ENCODE measurements around the gene INKA2.

INKA2 gene

GRCh38 chr1:111732718-111733117 lies 6.5 kb downstream of the INKA2 start:
- no peak for DNase-seq (ENCODE audit: low read depth)

- no peak for DNase-seq (ENCODE audit: low read depth)
Measured at GRCh38 chr1:111731956-111732355, 7.2 kb downstream of the INKA2 start.

- no peak for DNase-seq (ENCODE audit: low read depth)
Measured at GRCh38 chr1:111730706-111731105, 8.5 kb downstream of the INKA2 start.

GRCh38 chr1:111729946-111730681 lies 9.1 kb downstream of the INKA2 start:
- DNase-seq (ENCODE audit: low read depth), result no peak

GRCh38 chr1:111729271-111729921 lies 9.8 kb downstream of the INKA2 start:
- DNase-seq (ENCODE audit: low read depth), result no peak

GRCh38 chr1:111727056-111727455 lies 12.1 kb downstream of the INKA2 start:
- DNase-seq (ENCODE audit: low read depth), result no peak

GRCh38 chr1:111725192-111725591 lies 14.0 kb downstream of the INKA2 start:
- no peak for DNase-seq (ENCODE audit: low read depth)

- no peak for DNase-seq (ENCODE audit: low read depth)
Measured at GRCh38 chr1:111723871-111724270, 15.3 kb downstream of the INKA2 start.

GRCh38 chr1:111723091-111723806 lies 15.9 kb downstream of the INKA2 start:
- no peak for DNase-seq (ENCODE audit: low read depth)

- no peak for DNase-seq (ENCODE audit: low read depth)
Measured at GRCh38 chr1:111720977-111721786, 18.0 kb downstream of the INKA2 start.

GRCh38 chr1:111720274-111720976 lies 18.8 kb downstream of the INKA2 start:
- DNase-seq (ENCODE audit: low read depth), result no peak

- DNase-seq (ENCODE audit: low read depth), result no peak
Measured at GRCh38 chr1:111719674-111720132, 19.5 kb downstream of the INKA2 start.

- DNase-seq (ENCODE audit: low read depth), result no peak
Measured at GRCh38 chr1:111719135-111719534, 20.1 kb downstream of the INKA2 start.

- no peak for DNase-seq (ENCODE audit: low read depth)
Measured at GRCh38 chr1:111717450-111717849, 21.7 kb downstream of the INKA2 start.

GRCh38 chr1:111716333-111716732 lies 22.9 kb downstream of the INKA2 start:
- no peak for DNase-seq (ENCODE audit: low read depth)

GRCh38 chr1:111709986-111710385 lies 29.2 kb downstream of the INKA2 start:
- no peak for DNase-seq (ENCODE audit: low read depth)

GRCh38 chr1:111707906-111708305 lies 31.3 kb downstream of the INKA2 start:
- DNase-seq (ENCODE audit: low read depth), result no peak

GRCh38 chr1:111706921-111707320 lies 32.3 kb downstream of the INKA2 start:
- no peak for DNase-seq (ENCODE audit: low read depth)

- DNase-seq (ENCODE audit: low read depth), result no peak
Measured at GRCh38 chr1:111705841-111706240, 33.4 kb downstream of the INKA2 start.

- DNase-seq (ENCODE audit: low read depth), result no peak
Measured at GRCh38 chr1:111704776-111705175, 34.4 kb downstream of the INKA2 start.

GRCh38 chr1:111704240-111704639 lies 35.0 kb downstream of the INKA2 start:
- no peak for DNase-seq (ENCODE audit: low read depth)

Measured in stimulated activated CD8-positive, alpha-beta memory T cell treated with anti-CD3 and anti-CD28 coated beads, Interleukin-15, amount 100 ng/mL, for 1 hour (primary cell).